Measurements from ENCODE around the gene CCDC51.
"Not testable (repeated sequence)": the region's sequence is repeated elsewhere in the genome, so short reads cannot be mapped to it uniquely, and the experiment has no call there.

The CCDC51 gene

DNA sequence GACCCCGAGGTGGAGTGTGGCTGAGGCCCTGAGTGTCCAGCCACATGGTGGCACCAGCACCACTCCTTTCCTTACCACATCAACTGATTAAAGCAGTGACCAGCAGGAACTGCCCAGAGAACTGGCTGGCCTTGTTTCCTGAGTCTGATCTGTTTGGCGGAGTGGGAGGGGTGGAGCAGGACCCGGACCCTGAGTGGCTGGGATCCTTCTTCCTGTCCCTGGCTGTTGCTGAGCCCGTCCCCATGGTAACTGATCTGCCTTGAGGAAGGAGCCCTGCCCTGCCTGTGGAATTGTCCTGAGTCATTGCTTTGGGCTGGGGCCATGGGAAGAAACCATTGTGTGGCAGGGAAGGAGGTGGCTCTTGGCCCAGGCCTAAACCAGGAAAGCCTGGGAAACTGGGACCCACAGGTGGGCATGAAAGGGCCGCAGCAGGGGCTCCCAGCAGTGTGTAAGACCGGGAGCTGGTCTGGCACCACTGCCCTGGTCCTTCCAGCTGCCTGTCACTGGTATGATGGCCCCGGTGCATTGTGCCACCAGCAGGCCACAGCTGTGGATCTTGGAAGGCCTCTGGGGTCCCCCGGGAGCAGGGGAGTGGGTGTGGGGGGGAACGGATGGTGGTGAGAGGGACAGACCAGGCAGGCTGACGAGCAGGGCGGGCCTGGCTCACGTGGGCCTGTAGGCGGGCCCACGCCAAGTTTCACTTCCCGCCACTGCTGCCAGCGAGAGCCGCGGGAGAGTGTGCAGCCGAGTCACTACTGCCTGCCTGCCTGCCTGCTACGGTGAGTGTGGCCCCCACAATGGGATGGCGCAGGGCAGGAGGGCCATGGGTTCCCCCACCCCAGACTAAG lies 25.8 kb upstream of the CCDC51 start:
- peak; percentile 52 to 77 (median 68) for DNase-seq

GRCh38 chr3:48465237-48465530 lies 25.3 kb upstream of the CCDC51 start:
- no peak for DNase-seq

- DNase-seq = no peak
Observed at GRCh38 chr3:48464713-48465221, 24.8 kb upstream of the CCDC51 start.

DNA sequence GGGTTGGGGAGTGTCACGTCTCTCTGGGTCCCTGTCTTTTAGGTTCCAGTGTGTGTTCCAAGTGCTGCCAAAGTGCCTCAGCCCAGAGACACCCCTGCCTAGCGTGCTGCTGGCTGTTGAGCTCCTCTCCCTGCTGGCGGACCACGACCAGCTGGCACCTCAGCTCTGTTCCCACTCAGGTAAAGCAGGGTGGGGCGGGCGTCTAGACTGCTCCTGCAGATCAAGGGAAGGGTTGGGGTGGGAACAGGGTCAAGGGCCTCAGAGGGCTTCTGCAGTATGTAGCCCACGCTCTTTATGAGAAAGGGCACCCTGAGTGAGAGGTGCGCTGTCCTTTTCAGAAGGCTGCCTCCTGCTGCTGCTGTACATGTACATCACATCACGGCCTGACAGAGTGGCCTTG lies 23.8 kb upstream of the CCDC51 start:
- DNase-seq = no peak

DNA sequence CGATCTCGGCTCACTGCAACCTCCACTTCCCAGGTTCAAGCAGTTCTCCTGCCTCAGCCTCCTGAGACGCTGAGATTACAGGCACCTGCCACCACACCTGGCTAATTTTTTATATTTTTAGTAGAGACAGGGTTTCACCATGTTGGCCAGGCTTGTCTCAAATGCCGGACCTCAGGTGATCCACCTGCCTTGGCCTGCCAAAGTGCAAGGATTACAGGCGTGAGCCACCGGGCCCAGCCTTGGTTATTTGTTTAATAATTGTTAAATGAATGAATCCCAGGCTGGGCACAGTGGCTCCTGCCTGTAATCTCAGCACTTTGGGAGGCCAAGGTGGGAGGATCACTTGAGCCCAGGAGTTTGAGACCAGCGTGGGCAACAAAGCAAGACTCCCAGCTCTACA lies 21.8 kb upstream of the CCDC51 start:
- DNase-seq = not testable (repeated sequence)

DNA sequence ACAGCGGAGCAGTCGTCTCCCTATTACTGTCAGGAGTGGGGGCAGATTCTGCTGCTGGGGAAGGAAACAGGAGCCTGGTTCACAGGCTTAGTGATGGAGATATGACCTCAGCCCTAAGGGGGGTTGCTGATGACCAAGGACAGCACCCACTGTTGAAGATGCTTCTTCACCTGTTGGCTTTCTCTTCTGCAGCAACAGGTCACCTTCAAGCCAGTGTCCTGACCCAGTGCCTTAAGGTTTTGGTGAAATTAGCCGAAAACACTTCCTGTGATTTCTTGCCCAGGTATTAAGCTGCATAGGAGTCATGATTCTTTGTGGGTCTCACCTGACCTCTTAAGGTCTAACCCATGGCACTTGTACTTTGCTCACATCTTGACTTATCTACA lies 20.6 kb upstream of the CCDC51 start:
- no peak for DNase-seq

- DNase-seq = no peak
Observed at GRCh38 chr3:48459773-48460516, 20.0 kb upstream of the CCDC51 start.

DNA sequence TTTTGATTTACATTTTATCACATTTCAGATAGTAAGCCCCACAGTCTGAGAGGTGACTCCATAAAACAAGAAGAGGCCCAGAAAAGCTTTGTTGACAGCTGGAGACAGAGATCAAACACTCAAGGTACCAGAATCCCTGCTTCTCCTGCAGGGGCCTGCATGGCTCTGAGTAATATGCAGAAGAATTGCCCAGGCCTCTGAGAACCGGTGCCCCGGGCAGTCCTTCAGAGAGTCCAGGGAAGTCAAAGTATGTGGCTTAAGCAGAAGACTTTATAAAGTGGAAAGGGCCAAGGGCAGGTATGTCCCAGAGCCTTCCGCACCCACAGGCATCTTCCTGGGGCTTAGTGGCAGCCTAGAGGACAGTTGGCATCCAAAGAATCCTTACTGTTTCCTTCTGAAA lies 19.4 kb upstream of the CCDC51 start:
- no peak for DNase-seq

GRCh38 chr3:48456456-48456855 lies 16.5 kb upstream of the CCDC51 start:
- DNase-seq = no peak

GRCh38 chr3:48451270-48451669 lies 11.4 kb upstream of the CCDC51 start:
- no peak for DNase-seq

DNA sequence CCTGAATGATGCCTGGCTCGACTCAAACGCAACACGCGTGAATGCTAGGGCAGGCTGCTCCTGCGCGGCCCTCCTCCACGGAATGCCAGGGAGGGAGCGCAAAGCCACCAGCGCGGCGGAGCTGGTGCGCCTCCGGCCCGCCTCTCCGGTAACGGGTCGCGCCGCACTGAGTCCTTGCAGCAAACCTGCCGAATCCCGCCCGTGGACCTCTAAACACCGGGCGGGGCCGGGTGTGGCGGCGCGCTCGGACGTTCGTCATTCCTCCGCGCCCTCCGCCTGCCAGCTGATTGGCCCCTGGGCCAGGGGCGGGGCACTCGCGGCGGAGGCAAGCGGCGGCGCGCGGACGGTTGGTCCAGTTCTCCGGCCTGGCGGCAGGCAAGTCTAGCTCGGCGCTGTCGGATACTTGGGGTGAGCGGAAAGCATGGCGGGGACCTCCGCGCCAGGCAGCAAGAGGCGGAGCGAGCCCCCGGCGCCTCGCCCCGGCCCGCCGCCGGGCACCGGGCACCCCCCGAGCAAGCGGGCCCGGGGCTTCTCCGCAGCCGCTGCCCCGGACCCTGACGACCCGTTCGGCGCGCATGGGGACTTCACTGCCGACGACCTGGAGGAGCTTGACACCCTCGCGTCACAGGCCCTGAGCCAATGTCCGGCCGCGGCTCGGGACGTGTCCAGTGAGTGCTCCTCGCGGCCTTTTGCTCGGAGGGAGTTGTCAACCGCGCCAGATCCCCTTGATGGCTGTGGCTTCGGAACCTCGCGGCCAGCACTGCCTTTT lies 6.7 kb upstream of the CCDC51 start, which contains the start of gene ATRIP:
TSS of gene ATRIP (plus strand) at position 313 of the 769 bp plus-strand sequence. CDS start at position 422, 109 bp downstream.
- DNase-seq = peak; percentile 64 to 78 (median 72)

GRCh38 chr3:48446043-48446424 lies 6.1 kb upstream of the CCDC51 start:
- DNase-seq = no peak

DNA sequence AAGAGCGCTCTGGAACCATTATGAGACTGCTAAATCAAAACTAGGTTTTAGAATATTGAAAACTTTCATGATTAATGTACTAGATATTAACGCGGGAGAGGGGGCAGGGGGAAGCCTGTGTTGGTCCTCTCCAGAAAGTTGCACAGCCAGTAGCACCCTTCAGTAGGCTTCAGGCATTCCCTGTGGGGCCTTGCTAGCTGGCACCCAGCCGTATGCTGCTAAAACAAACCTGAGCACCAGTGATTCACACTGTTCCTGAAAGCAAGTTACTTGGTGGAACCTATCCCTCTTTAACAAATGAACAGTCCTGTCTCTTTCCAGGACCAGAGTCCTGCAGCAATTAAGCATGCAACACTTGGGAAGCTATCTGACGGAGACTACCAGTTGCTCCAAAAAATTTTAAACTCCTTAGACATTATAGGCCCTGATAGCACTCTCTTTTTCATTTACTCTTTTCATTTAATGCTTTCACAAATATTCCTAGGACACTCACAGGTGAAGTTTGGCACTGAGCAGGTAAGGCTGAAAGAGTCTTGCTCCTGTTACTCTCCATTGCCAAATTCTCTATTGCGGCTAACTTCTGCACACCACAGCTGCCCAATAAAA lies 5.5 kb upstream of the CCDC51 start:
- no peak for DNase-seq

- DNase-seq = no peak
Observed at GRCh38 chr3:48441940-48442339, 2.0 kb upstream of the CCDC51 start.

GRCh38 chr3:48440590-48440958 lies 655 bp upstream of the CCDC51 start:
- no peak for DNase-seq

GRCh38 chr3:48437812-48438211 lies 2.1 kb downstream of the CCDC51 start:
- DNase-seq = no peak

- DNase-seq = no peak
Observed at GRCh38 chr3:48436855-48437254, 3.1 kb downstream of the CCDC51 start.

GRCh38 chr3:48436477-48436787 lies 3.5 kb downstream of the CCDC51 start:
- DNase-seq = no peak

DNA sequence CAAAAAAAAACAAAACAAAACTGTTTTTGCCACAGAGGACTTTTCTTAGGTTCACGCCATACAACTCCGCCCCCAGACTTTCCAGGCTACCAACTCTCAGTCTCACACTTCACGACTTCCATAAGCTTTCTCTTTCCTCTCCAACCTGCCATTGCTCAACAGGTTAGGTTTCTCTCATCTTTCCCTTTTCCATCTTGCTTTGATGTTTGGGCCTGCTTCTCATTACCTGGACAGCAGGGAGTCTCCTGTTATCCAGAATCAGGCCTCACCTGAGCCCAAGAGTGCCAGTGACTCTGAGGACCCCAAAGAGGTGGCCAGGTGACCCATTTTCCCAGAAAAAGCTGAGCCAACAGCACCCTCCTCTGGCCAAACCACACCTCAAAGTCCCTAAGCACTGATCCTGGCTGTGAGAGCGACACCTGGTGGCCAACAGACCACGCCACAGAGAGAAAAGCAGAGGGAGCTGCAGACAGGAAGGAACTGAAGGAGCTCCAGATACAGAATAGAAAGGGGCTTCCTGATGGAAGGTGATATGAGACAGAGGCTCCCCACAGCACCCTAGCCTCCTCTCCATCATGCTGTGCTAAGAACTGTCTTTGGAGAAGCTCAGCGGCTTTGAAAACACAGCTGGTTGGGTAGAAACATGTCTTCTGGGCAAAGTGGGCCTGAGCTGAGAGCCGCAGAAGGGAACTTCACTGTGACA lies 4.0 kb downstream of the CCDC51 start:
- DNase-seq = peak; percentile 63 to 73 (median 70)

GRCh38 chr3:48435223-48435595 lies 4.7 kb downstream of the CCDC51 start:
- DNase-seq = no peak

- DNase-seq = no peak
Observed at GRCh38 chr3:48434591-48435222, 5.2 kb downstream of the CCDC51 start.

DNA sequence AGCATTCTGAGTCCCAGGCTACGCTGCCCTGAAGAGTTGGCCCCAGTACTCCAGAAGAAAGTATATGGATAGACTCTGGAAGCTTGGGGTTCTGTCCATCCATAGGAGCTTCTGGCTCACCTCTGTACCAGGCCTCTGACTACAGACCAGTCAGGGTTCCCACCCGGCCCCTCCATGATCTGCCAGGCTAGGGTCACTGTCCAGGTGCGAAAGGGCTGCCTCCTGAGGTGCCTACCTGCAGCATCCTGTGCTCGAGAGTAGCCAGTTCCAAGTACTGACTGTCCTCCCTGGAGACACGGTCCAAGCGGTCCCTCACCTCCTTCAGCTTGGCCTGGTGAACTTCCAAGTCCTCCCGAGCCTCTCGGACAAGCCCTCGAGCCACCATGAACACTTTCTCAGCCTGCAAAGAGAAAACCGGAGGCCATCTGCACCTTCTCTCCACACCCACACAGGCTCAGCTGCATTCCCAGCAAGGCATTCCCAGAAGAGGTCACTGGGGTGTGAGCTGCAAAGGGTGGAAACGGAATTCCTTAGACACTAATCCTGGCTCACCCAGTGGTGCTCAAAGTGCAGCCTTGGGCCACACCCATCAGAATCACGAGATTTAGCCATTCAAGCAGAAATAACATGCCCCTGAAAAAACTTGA lies 6.3 kb downstream of the CCDC51 start:
- no peak for DNase-seq

Measured in activated CD4-positive, CD25-positive, alpha-beta regulatory T cell (primary cell).